ENCODE measurements around the gene THSD4.
"Not testable (repeated sequence)": the region's sequence is repeated elsewhere in the genome, so short reads cannot be mapped to it uniquely, and the experiment has no call there.

THSD4 gene

GRCh38 chr15:71658827-71659729, 543.8 kb downstream of the THSD4 start:
- ATAC-seq: no peak
- no peak for DNase-seq

- no peak for ATAC-seq
- DNase-seq: no peak
These were observed 544.4 kb downstream of the THSD4 start for GRCh38 chr15:71659730-71660067.

GRCh38 chr15:71660501-71660900, 545.2 kb downstream of the THSD4 start:
- no peak for DNase-seq
- no peak for ATAC-seq

GRCh38 chr15:71662306-71662705, 547.0 kb downstream of the THSD4 start:
- ATAC-seq (no peak), DNase-seq (no peak)

GRCh38 chr15:71664622-71665021, 549.4 kb downstream of the THSD4 start:
- no peak for DNase-seq
- ATAC-seq: no peak

- ATAC-seq (no peak), DNase-seq (no peak)
These were observed 551.7 kb downstream of the THSD4 start for GRCh38 chr15:71666763-71667620.

GRCh38 chr15:71669688-71670087, 554.4 kb downstream of the THSD4 start:
- ATAC-seq (no peak), DNase-seq (no peak)

GRCh38 chr15:71670222-71670621, 555.0 kb downstream of the THSD4 start:
- not testable (repeated sequence) for DNase-seq, ATAC-seq

- no peak for DNase-seq
- no peak for ATAC-seq
These were observed 559.1 kb downstream of the THSD4 start for GRCh38 chr15:71674354-71674753.

GRCh38 chr15:71677352-71677751, 562.1 kb downstream of the THSD4 start:
- ATAC-seq (no peak), DNase-seq (no peak)

GRCh38 chr15:71677766-71678165, 562.5 kb downstream of the THSD4 start:
- no peak for DNase-seq
- no peak for ATAC-seq

GRCh38 chr15:71678191-71678590, 562.9 kb downstream of the THSD4 start:
- ATAC-seq (no peak), DNase-seq (no peak)

GRCh38 chr15:71678605-71679004, 563.3 kb downstream of the THSD4 start:
- ATAC-seq (no peak), DNase-seq (no peak)

GRCh38 chr15:71679223-71679792, 564.0 kb downstream of the THSD4 start:
- DNase-seq: no peak
- ATAC-seq: no peak

- no peak for ATAC-seq
These were observed 564.6 kb downstream of the THSD4 start for GRCh38 chr15:71679793-71680353.

GRCh38 chr15:71682001-71682400, 566.7 kb downstream of the THSD4 start:
- no peak for DNase-seq
- ATAC-seq: no peak

More at GRCh38 chr15:71679793-71680353, 564.6 kb downstream of the THSD4 start:
- no peak for DNase-seq

GRCh38 chr15:71683411-71684274, 568.4 kb downstream of the THSD4 start:
- no peak for DNase-seq
- no peak for ATAC-seq

GRCh38 chr15:71685420-71685993, 570.2 kb downstream of the THSD4 start:
- DNase-seq: no peak
- no peak for ATAC-seq

GRCh38 chr15:71686221-71687050, 571.2 kb downstream of the THSD4 start:
- DNase-seq (no peak), ATAC-seq (no peak)

- DNase-seq (no peak), ATAC-seq (no peak)
These were observed 572.7 kb downstream of the THSD4 start for GRCh38 chr15:71687902-71688508.
